ENCODE data around the gene TMEM52. TPM values are rescaled to one million over a fixed set of nuclear protein-coding genes. Genes with fewer than 3 reads are reported as not detected.

The TMEM52 gene
- total RNA-seq (2014; rRNA removed; shearing (Covaris generic)), result 1.2 TPM in 1 of 2 replicates, not detected in the other

DNA sequence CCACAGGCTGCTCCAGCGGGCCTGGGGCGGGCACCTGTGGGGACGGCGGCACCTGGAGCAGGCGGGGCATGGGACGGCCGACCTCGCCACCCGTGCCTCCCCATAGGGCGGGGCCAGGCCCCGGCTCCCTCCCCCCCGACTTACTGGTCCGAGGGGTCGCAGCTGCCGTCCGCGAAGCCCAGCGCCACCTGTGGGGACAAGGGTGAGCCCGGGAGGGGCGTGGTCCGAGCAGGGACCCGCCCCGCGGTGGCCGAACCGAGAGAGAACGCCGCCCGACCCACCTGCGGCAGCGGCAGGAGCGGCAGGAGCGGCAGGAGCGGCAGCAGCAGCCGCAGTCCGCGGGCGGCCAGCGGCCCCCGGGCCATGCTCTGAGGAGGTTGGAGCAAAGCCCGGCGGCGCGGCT is at the start of gene TMEM52:
TMEM52 (minus strand) TSS at position 379 of the 403 bp plus-strand sequence; CDS start at position 365, 14 bp downstream.

DNA sequence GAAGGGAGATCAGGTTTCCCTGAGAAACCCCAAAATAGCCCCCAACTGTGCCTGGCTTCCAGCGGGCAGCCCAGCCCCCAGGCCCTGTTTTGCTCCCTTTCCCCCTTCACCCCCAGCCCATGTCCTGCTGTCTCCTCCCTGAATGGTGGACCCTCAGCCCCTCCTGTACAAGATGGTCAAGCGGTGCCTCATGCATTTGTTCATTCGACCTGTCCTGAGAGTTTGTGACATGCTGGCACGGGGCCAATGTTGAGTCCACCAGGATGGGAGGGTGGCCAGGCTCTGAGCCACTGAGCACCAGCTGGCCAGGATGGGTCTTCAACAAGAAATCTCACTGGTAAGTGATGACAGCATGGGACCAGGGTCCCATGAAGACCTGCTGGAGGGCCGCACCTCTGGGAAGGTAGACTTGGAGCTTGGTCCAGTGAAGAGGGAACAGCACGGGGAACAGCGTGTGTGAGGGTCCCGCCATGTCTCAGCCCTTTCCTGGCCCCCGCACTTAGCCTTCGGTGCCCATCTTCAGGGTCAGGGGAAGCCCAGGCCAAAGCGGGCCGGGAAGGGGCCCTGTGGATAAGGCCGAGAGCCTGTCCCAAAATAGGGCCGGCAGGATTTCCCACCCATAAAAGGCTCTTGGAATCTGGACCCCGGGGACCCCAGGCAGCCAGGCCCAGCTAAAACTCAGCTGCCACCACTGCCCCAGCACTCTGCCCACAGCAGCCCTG is 3.9 kb downstream of the TMEM52 start, which contains the start of gene CALML6:
CALML6 (plus strand) TSS at position 290 of the 722 bp plus-strand sequence; CDS start at position 311, 21 bp downstream.

DNA sequence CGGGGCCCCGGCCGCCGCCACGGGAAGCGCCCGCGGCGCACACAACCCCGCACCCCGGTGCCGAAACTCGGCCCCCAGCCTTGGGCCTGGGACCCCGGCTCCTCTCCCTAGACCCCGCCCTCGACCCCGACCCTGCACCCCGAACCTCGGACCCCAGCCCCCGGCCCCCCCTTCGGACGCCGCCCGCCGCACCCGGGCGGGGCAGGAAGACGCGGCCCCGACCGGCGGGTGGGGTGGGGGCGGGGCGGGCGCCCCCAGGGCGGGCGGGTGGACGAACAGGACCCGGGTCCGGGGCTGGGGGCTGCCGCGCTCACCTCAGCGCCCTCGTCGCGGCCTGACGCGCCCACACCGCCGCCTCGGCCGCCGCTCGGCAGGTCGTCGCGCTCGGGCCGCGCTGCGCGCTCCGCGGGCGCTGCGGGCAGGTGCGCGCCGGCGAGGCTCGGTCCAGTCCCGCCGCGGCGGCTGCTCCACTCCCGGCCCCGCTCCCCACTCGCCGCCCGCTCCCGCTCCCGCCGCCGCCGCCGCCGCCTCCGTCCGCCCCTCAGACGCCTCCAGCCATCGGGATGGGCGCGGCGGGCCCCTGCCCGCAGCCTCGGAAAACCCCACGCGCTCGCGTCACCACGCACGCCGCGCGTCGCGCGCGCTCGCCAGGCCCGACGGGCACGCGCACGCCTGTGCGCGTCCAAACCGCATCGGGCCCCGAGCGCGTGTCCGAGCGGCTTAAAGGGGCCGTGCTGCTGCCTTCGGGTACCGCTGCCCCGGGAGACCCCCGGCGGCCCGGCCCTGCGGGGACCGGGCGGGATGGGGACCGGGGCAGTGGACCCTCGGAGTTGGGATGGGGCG is 28.4 kb downstream of the TMEM52 start, which contains the start of gene GNB1:
GNB1 (minus strand) TSS at position 582 of the 843 bp plus-strand sequence. CDS start 65,634 bp downstream, outside the sequence.

Other genes starting within 250 kb of the TMEM52 start
- gene SLC35E2B, start 226.5 kb downstream of the TMEM52 start, total RNA-seq (2014; rRNA removed; shearing (Covaris generic)), result 19.3 and 21.4 TPM in 2 replicates
- 36.1 and 38.4 TPM in 2 replicates for gene CDK11A, start 194.9 kb downstream of the TMEM52 start, total RNA-seq (2014; rRNA removed; shearing (Covaris generic))
- gene NADK, start 140.8 kb downstream of the TMEM52 start, total RNA-seq (2014; rRNA removed; shearing (Covaris generic)), result 53.4 and 60.2 TPM in 2 replicates
- gene GNB1, start 28.2 kb downstream of the TMEM52 start, total RNA-seq (2014; rRNA removed; shearing (Covaris generic)), result 48.3 and 53.2 TPM in 2 replicates
- 0.53 and 2.4 TPM in 2 replicates for gene CALML6, start 4.0 kb downstream of the TMEM52 start, total RNA-seq (2014; rRNA removed; shearing (Covaris generic))
- not detected in 2 replicates for gene CFAP74, start 84.5 kb upstream of the TMEM52 start, total RNA-seq (2014; rRNA removed; shearing (Covaris generic))
- gene GABRD, start 100.1 kb upstream of the TMEM52 start, total RNA-seq (2014; rRNA removed; shearing (Covaris generic)), result not detected in 2 replicates
- gene PRKCZ, start 131.1 kb upstream of the TMEM52 start, total RNA-seq (2014; rRNA removed; shearing (Covaris generic)), result 29.8 and 40.1 TPM in 2 replicates